ENCODE results near the gene PPP1R2.

GRCh38 chr3:195580744-195581443, 37.8 kb upstream of the PPP1R2 start:
- TF ChIP-seq EZH2 (optimal IDR thresholded peaks at IDR 0.05; ENCODE audit: low read depth, low read length), result no peak
- TF ChIP-seq, protein P1, sequence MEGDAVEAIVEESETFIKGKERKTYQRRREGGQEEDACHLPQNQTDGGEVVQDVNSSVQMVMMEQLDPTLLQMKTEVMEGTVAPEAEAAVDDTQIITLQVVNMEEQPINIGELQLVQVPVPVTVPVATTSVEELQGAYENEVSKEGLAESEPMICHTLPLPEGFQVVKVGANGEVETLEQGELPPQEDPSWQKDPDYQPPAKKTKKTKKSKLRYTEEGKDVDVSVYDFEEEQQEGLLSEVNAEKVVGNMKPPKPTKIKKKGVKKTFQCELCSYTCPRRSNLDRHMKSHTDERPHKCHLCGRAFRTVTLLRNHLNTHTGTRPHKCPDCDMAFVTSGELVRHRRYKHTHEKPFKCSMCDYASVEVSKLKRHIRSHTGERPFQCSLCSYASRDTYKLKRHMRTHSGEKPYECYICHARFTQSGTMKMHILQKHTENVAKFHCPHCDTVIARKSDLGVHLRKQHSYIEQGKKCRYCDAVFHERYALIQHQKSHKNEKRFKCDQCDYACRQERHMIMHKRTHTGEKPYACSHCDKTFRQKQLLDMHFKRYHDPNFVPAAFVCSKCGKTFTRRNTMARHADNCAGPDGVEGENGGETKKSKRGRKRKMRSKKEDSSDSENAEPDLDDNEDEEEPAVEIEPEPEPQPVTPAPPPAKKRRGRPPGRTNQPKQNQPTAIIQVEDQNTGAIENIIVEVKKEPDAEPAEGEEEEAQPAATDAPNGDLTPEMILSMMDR (IDR thresholded peaks at IDR 0.05; ENCODE audit: low read length), result no peak

Measured in MM.1S (cell line).